GM23338 (cell line): ENCODE measurements around the gene CRYM. TPM values are rescaled to one million over a fixed set of nuclear protein-coding genes. Genes with fewer than 3 reads are reported as not detected.
"Not testable (repeated sequence)": the region's sequence is repeated elsewhere in the genome, so short reads cannot be mapped to it uniquely, and the experiment has no call there.

Experiments
- ATAC-seq: fragments of 200-7000 bp; cut with Tn5 transposase; 3 replicates; pipeline ENCODE4 v1.9.1; 2020
- DNase-seq: peaks from one replicate; pipeline ENCODE4 v3.0.0-alpha.2; 2015; ENCODE audit warnings: low spot score
- H2AFZ ChIP-seq: fragments of 200-600 bp; sonication (generic); 2 replicates; pipeline ENCODE4 v1.8.0; 2016; ENCODE audit warnings: antibody characterized with exemption, mild to moderate bottlenecking, moderate library complexity
- H3F3A ChIP-seq: fragments of 200-600 bp; sonication (generic); replicated peaks from 2 replicates; pipeline ENCODE4 v1.8.0; 2017; ENCODE audit warnings: antibody characterized with exemption, mixed run types, low read depth
- H3K27ac ChIP-seq: fragments of 200-600 bp; sonication (generic); 2 replicates; pipeline ENCODE4 v1.6.1; 2016; ENCODE audit warnings: low read depth
- H3K27me3 ChIP-seq: fragments of 200-600 bp; sonication (generic); 2 replicates; pipeline ENCODE4 v1.8.0; 2016; ENCODE audit warnings: mild to moderate bottlenecking, mixed run types, moderate library complexity; ENCODE audit not compliant: insufficient read depth
- H3K36me3 ChIP-seq: fragments of 200-600 bp; sonication (generic); 2 replicates; pipeline ENCODE4 v1.8.0; 2016; ENCODE audit warnings: mild to moderate bottlenecking; ENCODE audit not compliant: insufficient read depth
- H3K4me1 ChIP-seq: fragments of 200-600 bp; sonication (generic); 2 replicates; pipeline ENCODE4 v1.8.0; 2016; ENCODE audit warnings: mild to moderate bottlenecking, moderate library complexity; ENCODE audit not compliant: insufficient read depth
- H3K4me2 ChIP-seq: fragments of 200-600 bp; sonication (generic); 2 replicates; pipeline ENCODE4 v1.7.1; 2017; ENCODE audit warnings: mixed run types
- H3K4me3 ChIP-seq: fragments of 200-600 bp; sonication (generic); 2 replicates; pipeline ENCODE4 v1.6.1; 2016; ENCODE audit warnings: mixed run types
- H3K79me2 ChIP-seq: fragments of 200-600 bp; sonication (generic); replicated peaks from 2 replicates; pipeline ENCODE4 v1.8.0; 2017; ENCODE audit warnings: mild to moderate bottlenecking; ENCODE audit not compliant: insufficient read depth
- H3K9me2 ChIP-seq: fragments of 200-600 bp; sonication (generic); 2 replicates; pipeline ENCODE4 v1.8.0; 2017; ENCODE audit not compliant: insufficient read depth
- H4K20me1 ChIP-seq: fragments of 200-600 bp; sonication (generic); replicated peaks from 2 replicates; pipeline ENCODE4 v1.8.0; 2017; ENCODE audit warnings: mild to moderate bottlenecking; ENCODE audit not compliant: insufficient read depth
- H3K27ac Mint-ChIP-seq: 2 replicates; pipeline ENCODE4 v1.8.0; 2020; ENCODE audit warnings: inconsistent platforms, mild to moderate bottlenecking, moderate library complexity, mixed read lengths
- H3K27me3 Mint-ChIP-seq: 3 replicates; pipeline ENCODE4 v1.8.0; 2022; ENCODE audit warnings: low read depth, mild to moderate bottlenecking, moderate library complexity, mixed read lengths, inconsistent platforms; ENCODE audit not compliant: insufficient read depth, poor library complexity
- H3K36me3 Mint-ChIP-seq: 3 replicates; pipeline ENCODE4 v1.8.0; 2021; ENCODE audit warnings: low read depth, mild to moderate bottlenecking, inconsistent platforms, moderate library complexity, mixed read lengths
- H3K4me1 Mint-ChIP-seq: 3 replicates; pipeline ENCODE4 v1.8.0; 2020; ENCODE audit warnings: mild to moderate bottlenecking, inconsistent platforms, mixed read lengths
- H3K4me3 Mint-ChIP-seq: 3 replicates; pipeline ENCODE4 v1.8.0; 2021; ENCODE audit warnings: moderate library complexity, mild to moderate bottlenecking, inconsistent platforms, mixed read lengths
- H3K9me3 Mint-ChIP-seq: 3 replicates; pipeline ENCODE4 v1.8.0; 2020; ENCODE audit warnings: moderate library complexity, mild to moderate bottlenecking, inconsistent platforms, mixed read lengths
- CREB1 ChIP-seq: fragments of 250-450 bp; sonication (Bioruptor Pico); IDR thresholded peaks from 2 replicates; pipeline ENCODE4 v1.5.0; 2020; ENCODE audit warnings: low read depth, mild to moderate bottlenecking, moderate library complexity
- CTCF ChIP-seq, 2 experiments: fragments of 200-600 bp in 1 of 2; sonication (generic) in 1 of 2; conservative IDR thresholded peaks; 2 replicates each; pipeline versions ENCODE4 v1.5.1 to v1.6.1; 2016 to 2017; ENCODE audit warnings: antibody characterized with exemption in 2 of 2, low read depth in 2 of 2, mild to moderate bottlenecking in 2 of 2, moderate library complexity in 1 of 2
- ETS1 ChIP-seq: IDR thresholded peaks from 2 replicates; pipeline ENCODE4 v1.6.1; 2016; ENCODE audit warnings: antibody characterized with exemption
- EZH2phosphoT487 ChIP-seq: fragments of 200-600 bp; sonication (generic); IDR thresholded peaks from one replicate; pipeline ENCODE4 v1.8.1; 2018; ENCODE audit warnings: antibody characterized with exemption; ENCODE audit not compliant: unreplicated experiment
- NANOG ChIP-seq: IDR thresholded peaks from 2 replicates; pipeline ENCODE4 v1.6.1; 2016; ENCODE audit warnings: antibody characterized with exemption, borderline replicate concordance
- REST ChIP-seq: IDR thresholded peaks from one replicate; pipeline ENCODE4 v1.6.1; 2018; ENCODE audit warnings: antibody characterized with exemption; ENCODE audit not compliant: unreplicated experiment
- ZNF114 ChIP-seq: fragments of 250-450 bp; sonication (Bioruptor Pico); IDR thresholded peaks from 2 replicates; pipeline ENCODE4 v1.5.0; 2020; ENCODE audit warnings: mild to moderate bottlenecking, moderate library complexity
- ZNF331 ChIP-seq: fragments of 250-450 bp; sonication (Bioruptor Pico); IDR thresholded peaks from 2 replicates; pipeline ENCODE4 v1.5.0; 2020; ENCODE audit warnings: low read depth, mild to moderate bottlenecking, moderate library complexity
- polyA plus RNA-seq: library from polyadenylated mRNA; unstranded; fragments of >200 nt; fragmentation: Nextera tagmentation; extraction: Ambion mirVana; gene quantifications from 2 replicates; pipeline ENCODE4 v1.2.1, GENCODE V29; 2016
- total RNA-seq: library from RNA; depleted of rRNA; stranded (reverse); fragments of >200 nt; shearing (Covaris generic); gene quantifications from 2 replicates; pipeline ENCODE4 v1.2.3, GENCODE V29; 2014

The CRYM gene
- total and polyA plus RNA-seq, 2 experiments from 2014 or later = 15.2 to 18.0 TPM

- not testable (repeated sequence) for H3K4me3 ChIP-seq, H3K27me3 ChIP-seq, H4K20me1 ChIP-seq, H3K4me1 Mint-ChIP-seq, DNase-seq, H3K27ac Mint-ChIP-seq, ATAC-seq, H3K36me3 ChIP-seq, H3K79me2 ChIP-seq, H3K9me2 ChIP-seq, H3K36me3 Mint-ChIP-seq, H3F3A ChIP-seq, H3K4me2 ChIP-seq, H3K27ac ChIP-seq, H3K4me3 Mint-ChIP-seq, H3K27me3 Mint-ChIP-seq, H3K9me3 Mint-ChIP-seq, H2AFZ ChIP-seq, H3K4me1 ChIP-seq
Measured at GRCh38 chr16:21312863-21313372, 34.8 kb upstream of the CRYM start.

GRCh38 chr16:21312046-21312445 is 34.0 kb upstream of the CRYM start:
- not testable (repeated sequence) for H3K9me2 ChIP-seq, H3K4me3 ChIP-seq, H2AFZ ChIP-seq, H3K36me3 ChIP-seq, H3F3A ChIP-seq, H3K4me1 ChIP-seq, H3K27me3 Mint-ChIP-seq, H3K4me2 ChIP-seq, H3K27me3 ChIP-seq, H3K79me2 ChIP-seq, DNase-seq, H3K4me3 Mint-ChIP-seq, H4K20me1 ChIP-seq, H3K27ac ChIP-seq, H3K36me3 Mint-ChIP-seq, H3K4me1 Mint-ChIP-seq, ATAC-seq, H3K27ac Mint-ChIP-seq, H3K9me3 Mint-ChIP-seq

- H3K4me3 Mint-ChIP-seq, DNase-seq, H3K9me2 ChIP-seq, H3K27ac Mint-ChIP-seq, H2AFZ ChIP-seq, H3K79me2 ChIP-seq, H4K20me1 ChIP-seq, H3K36me3 ChIP-seq, H3K9me3 Mint-ChIP-seq, H3K27ac ChIP-seq, H3K4me2 ChIP-seq, H3F3A ChIP-seq, H3K36me3 Mint-ChIP-seq, H3K4me3 ChIP-seq, ATAC-seq: not testable (repeated sequence)
- peaks cover 12% of the 10 kb centered on the region for H3K4me1 ChIP-seq
- peaks cover 39% of the 10 kb centered on the region for H3K27me3 ChIP-seq
- Mint-ChIP-seq H3K4me1 (peaks cover 20% of the 10 kb centered on the region), H3K27me3 (peaks cover 35% of the 10 kb centered on the region)
Measured at GRCh38 chr16:21306712-21307111, 28.6 kb upstream of the CRYM start.

GRCh38 chr16:21302898-21303528 is 24.9 kb upstream of the CRYM start:
- no peak for DNase-seq
- H2AFZ ChIP-seq = no peak overlapping the region
- H3K4me2 ChIP-seq = peak overlapping the region; percentile 84; the same call in 1 of the 2 replicates
- no peak overlapping the region for H3K27ac Mint-ChIP-seq
- no peaks in the 10 kb centered on the region for H3K36me3 Mint-ChIP-seq
- H3K4me1 Mint-ChIP-seq = peaks cover 20% of the 10 kb centered on the region
- no peak overlapping the region for H3K27ac ChIP-seq
- H3K27me3 ChIP-seq = peaks cover 41% of the 10 kb centered on the region
- H3K9me3 Mint-ChIP-seq = no peaks in the 10 kb centered on the region; the same call in 2 of the 3 replicates
- H3K4me1 ChIP-seq = peaks cover 12% of the 10 kb centered on the region
- 0 out of 2 replicates have a peak, but pooled peaks cover 10% of the 10 kb centered on the region for H4K20me1 ChIP-seq
- ATAC-seq = no peak
- H3K36me3 ChIP-seq = no peaks in the 10 kb centered on the region
- H3K27me3 Mint-ChIP-seq = peaks cover 48% of the 10 kb centered on the region
- no peaks in the 10 kb centered on the region for H3K79me2 ChIP-seq
- no peak overlapping the region for H3K4me3 Mint-ChIP-seq
- H3K4me3 ChIP-seq = 0 out of 2 replicates have a peak overlapping the region, but pooled peaks have one; percentile 78
- H3F3A ChIP-seq = no peaks in the 10 kb centered on the region
- H3K9me2 ChIP-seq = no peaks in the 10 kb centered on the region
- no peak for TF ChIP-seq REST
- no peak for TF ChIP-seq CREB1 (CRISPR knock-in tag)
- TF ChIP-seq ZNF331 = no peak
- TF ChIP-seq CTCF (conservative IDR thresholded peaks at IDR 0.05; ENCODE audit: low read depth in 2 of 2) = no peak
- TF ChIP-seq ZNF114 (CRISPR knock-in tag) = no peak
- no peak for TF ChIP-seq EZH2phosphoT487
- TF ChIP-seq ETS1 = no peak
- TF ChIP-seq NANOG = no peak
